Large intestine (tissue), 3 donors: ENCODE data around the gene NHEJ1. TPM values are rescaled to one million over a fixed set of nuclear protein-coding genes. Genes with fewer than 3 reads are reported as not detected.

Experiments used
- DNase-seq, 2 donors: peaks; one replicate each; pipeline versions ENCODE4 v3.0.0 to v3.0.0-alpha.2; 2013
- H3K27ac ChIP-seq: one replicate; pipeline ENCODE4 v1.5.1; 2013; ENCODE audit warnings: low read length
- H3K27me3 ChIP-seq: 2 replicates; pipeline ENCODE4 v1.6.1; 2013; ENCODE audit warnings: low read length; ENCODE audit not compliant: control insufficient read depth, insufficient read depth
- H3K36me3 ChIP-seq: 2 replicates; pipeline ENCODE4 v1.6.1; 2013; ENCODE audit warnings: low read length; ENCODE audit not compliant: control insufficient read depth, insufficient read depth
- H3K4me1 ChIP-seq: one replicate; pipeline ENCODE4 v1.6.1; 2013; ENCODE audit warnings: low read length; ENCODE audit not compliant: control insufficient read depth, insufficient read depth
- H3K4me3 ChIP-seq: one replicate; pipeline ENCODE4 v1.5.1; 2013; ENCODE audit warnings: low read length
- H3K9me3 ChIP-seq: one replicate; pipeline ENCODE4 v1.6.1; 2013; ENCODE audit warnings: mild to moderate bottlenecking, low read depth, low read length, moderate library complexity; ENCODE audit not compliant: control insufficient read depth
- WGBS: methylation state at CpG from one replicate; pipeline ENCODE4 v1.1.5; 2013; ENCODE audit warnings: low lambda C conversion rate; ENCODE audit not compliant: insufficient coverage; 5-methylcytosine and 5-hydroxymethylcytosine counted together
- polyA plus RNA-seq: library from polyadenylated mRNA; unstranded; fragments of 120-200 nt; gene quantifications from one replicate; pipeline ENCODE4 v1.2.1, GENCODE V29; 2013

The NHEJ1 gene
- polyA plus RNA-seq, 1 donor, result 33.9 TPM

GRCh38 chr2:219182331-219183150 is 21.9 kb upstream of the NHEJ1 start:
- WGBS, result 100% methylated on average over 1 of the region's 8 CpGs
- Histone ChIP-seq H3K9me3 (no peaks in the 10 kb centered on the region), H3K4me1 (peaks cover 16% of the 10 kb centered on the region), H3K27me3 (no peaks in the 10 kb centered on the region), H3K36me3 (peaks cover 55% of the 10 kb centered on the region), H3K4me3 (no peak overlapping the region), H3K27ac (peak overlapping the region; percentile 77)
- no peak for DNase-seq

- Histone ChIP-seq H3K4me3 (no peak overlapping the region), H3K4me1 (peaks cover 16% of the 10 kb centered on the region), H3K9me3 (no peaks in the 10 kb centered on the region), H3K27ac (no peak overlapping the region), H3K27me3 (no peaks in the 10 kb centered on the region), H3K36me3 (peaks cover 55% of the 10 kb centered on the region)
- no CpG with 5 or more reads among the region's 6 CpGs for WGBS
- DNase-seq, result no peak
These were observed 20.9 kb upstream of the NHEJ1 start for GRCh38 chr2:219181531-219181930.

- Histone ChIP-seq H3K4me3 (no peak overlapping the region), H3K4me1 (peaks cover 16% of the 10 kb centered on the region), H3K27me3 (no peaks in the 10 kb centered on the region), H3K36me3 (peaks cover 55% of the 10 kb centered on the region), H3K9me3 (no peaks in the 10 kb centered on the region), H3K27ac (no peak overlapping the region)
- WGBS, result no CpG with 5 or more reads among the region's 5 CpGs
- DNase-seq, result no peak
These were observed 20.3 kb upstream of the NHEJ1 start for GRCh38 chr2:219180961-219181360.

DNA sequence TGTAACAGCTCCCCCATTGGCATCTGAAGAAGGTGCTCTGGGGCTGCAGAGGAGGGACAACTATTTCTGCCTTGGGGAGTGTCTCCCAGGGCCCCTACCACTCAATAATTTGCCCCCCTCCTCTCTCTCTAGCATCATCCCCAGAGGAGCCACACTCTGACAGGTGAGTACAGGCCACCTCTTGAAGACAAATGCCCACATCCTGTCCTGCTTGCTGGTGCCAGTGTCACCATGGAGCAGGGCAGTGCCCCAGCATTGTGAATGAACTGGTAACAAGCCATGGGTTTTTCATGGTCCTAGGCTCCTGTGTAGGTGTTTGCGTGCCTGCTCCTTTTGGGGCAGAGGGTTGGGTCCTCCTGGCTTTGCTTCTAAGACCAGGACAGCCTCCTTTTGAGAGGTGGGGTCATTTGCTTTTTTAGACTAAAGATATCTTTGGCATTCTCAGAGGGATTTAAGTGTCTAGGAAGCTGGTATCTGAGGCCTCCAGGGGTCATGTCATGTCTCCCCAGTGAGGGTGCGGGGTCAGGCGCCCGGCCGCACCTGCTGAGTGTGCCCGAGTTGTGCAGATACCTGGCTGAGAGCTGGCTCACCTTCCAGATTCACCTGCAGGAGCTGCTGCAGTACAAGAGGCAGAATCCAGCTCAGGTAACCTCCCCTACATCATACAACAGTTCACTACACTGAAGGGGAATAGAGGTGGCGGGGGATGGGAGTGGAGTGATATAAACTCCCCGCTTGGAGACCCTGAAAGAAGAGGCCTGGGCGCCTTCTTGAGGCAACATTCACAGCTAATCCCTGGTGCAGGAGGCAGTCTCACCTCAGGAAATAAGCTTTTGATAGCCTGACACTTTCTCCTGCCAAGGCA is 19.2 kb upstream of the NHEJ1 start:
- peaks cover 53% of the 10 kb centered on the region for H3K36me3 ChIP-seq
- H3K27ac ChIP-seq, result no peak overlapping the region
- peaks cover 23% of the 10 kb centered on the region for H3K4me1 ChIP-seq
- DNase-seq, result no peak
- H3K4me3 ChIP-seq, result peak overlapping the region; percentile 70
- WGBS, result no CpG with 5 or more reads among the region's 9 CpGs
- no peaks in the 10 kb centered on the region for H3K27me3 ChIP-seq
- no peaks in the 10 kb centered on the region for H3K9me3 ChIP-seq

- no CpG with 5 or more reads among the region's 45 CpGs for WGBS
- peaks cover 57% of the 10 kb centered on the region for H3K36me3 ChIP-seq
These were observed 18.0 kb upstream of the NHEJ1 start for GRCh38 chr2:219178377-219179175.

DNA sequence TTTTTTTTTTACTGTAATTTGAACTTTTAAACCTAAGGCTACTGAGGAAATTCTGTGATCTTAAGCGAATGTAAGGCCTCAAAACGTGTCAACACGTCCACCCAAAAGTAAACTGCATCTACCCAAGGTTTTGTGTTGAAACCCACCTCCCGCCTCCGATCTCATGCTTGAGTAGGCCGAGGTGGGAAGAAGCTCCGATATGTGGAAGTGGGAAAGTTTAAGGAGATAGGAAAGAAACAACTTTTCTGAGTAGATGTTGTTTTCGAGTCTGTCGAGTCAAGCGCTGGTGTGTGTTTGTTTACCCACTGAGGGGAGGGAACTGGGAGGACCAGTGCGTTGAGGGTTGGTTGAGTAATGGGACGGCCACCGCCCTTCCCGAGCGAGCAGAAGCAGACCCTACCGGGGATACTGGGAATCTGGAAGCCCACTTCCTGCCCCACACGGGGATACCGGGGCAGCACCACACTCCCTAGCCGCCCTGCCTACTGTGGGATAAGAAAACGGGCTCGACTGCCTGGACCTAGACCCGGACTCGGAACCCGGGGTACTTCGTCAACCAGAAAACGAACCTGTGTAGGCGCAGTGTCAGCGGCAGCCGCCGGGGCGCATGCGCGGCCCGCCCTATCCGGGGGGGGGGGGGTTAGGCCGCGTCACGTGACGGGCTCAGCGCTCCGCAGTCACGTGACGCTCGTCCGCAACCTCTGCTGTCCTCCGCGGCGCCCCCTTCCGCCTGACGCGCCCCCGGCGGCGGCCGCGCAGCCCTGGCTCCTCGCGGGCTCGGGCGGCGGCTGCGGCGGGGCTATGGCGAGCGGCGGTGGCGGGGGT is 17.1 kb upstream of the NHEJ1 start, which contains the start of gene RETREG2:
TSS of gene RETREG2 (plus strand) at position 724 of the 825 bp plus-strand sequence. CDS start at position 802, 78 bp downstream.
- H3K4me3 ChIP-seq, result peak within 1 kb of the TSS; percentile 70
- no CpG with 5 or more reads among the region's 67 CpGs for WGBS
- peaks cover 57% of the 10 kb centered on the region for H3K36me3 ChIP-seq
- peak; percentile 94 to 95 for DNase-seq
- no peaks in the 10 kb centered on the region for H3K27me3 ChIP-seq
- peak within 1 kb of the TSS; percentile 98 for H3K27ac ChIP-seq
- no peaks in the 10 kb centered on the region for H3K9me3 ChIP-seq
- H3K4me1 ChIP-seq, result peaks cover 22% of the 10 kb centered on the region

More at GRCh38 chr2:219178377-219179175, 18.0 kb upstream of the NHEJ1 start:
- Histone ChIP-seq H3K9me3 (no peaks in the 10 kb centered on the region), H3K27ac (peak overlapping the region; percentile 43), H3K27me3 (no peaks in the 10 kb centered on the region), H3K4me3 (peak overlapping the region; percentile 70), H3K4me1 (peaks cover 27% of the 10 kb centered on the region)
- no peak for DNase-seq

DNA sequence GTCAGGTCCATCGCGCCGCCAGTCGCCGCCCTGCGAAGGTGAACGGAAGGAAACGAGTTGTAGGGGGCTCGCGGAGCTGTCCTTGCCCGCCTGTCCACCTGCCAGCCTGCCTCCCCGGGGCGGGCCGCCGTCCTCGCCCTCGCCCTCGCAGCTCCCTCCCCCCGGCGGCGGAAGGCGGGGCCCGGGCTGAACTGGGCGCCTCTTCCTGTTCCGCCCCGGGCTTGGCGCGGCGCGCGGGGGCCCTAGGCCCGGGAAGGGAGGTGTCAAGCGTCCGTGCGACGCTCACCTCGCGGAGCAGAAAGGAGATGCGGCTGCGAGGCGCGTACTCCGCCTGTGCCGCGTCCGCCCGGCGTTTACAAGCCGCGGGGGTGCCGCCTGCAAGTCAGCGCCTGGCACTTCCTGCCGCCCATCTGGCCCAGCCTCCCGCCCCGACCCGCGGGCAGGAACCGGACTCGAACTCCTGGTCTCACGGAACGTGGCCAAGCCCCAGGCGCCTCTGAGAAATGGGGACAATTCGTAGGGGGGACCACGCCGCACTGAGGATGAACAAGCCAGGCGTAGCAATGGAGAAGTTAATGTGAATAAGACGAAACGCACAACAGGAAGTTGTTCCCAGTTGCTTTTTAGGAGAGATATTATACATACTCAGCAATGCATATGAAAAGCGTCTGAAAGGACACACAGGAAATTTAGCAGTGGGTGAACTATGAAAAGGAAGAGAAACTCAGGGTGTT is 16.4 kb upstream of the NHEJ1 start, which contains the start of gene CNPPD1:
TSS of gene CNPPD1 (minus strand) at position 108 of the 734 bp plus-strand sequence. CDS start at position 11, 97 bp downstream.
- no peaks in the 10 kb centered on the region for H3K27me3 ChIP-seq
- DNase-seq, result peak; percentile 92 to 95
- no CpG with 5 or more reads among the region's 69 CpGs for WGBS
- no peaks in the 10 kb centered on the region for H3K9me3 ChIP-seq
- H3K4me3 ChIP-seq, result peak within 1 kb of the TSS; percentile 70
- H3K36me3 ChIP-seq, result peaks cover 55% of the 10 kb centered on the region
- peaks cover 21% of the 10 kb centered on the region for H3K4me1 ChIP-seq
- H3K27ac ChIP-seq, result peak within 1 kb of the TSS; percentile 98

- Histone ChIP-seq H3K36me3 (peaks cover 55% of the 10 kb centered on the region), H3K27ac (peak overlapping the region; percentile 98), H3K4me1 (peaks cover 21% of the 10 kb centered on the region), H3K27me3 (no peaks in the 10 kb centered on the region), H3K9me3 (no peaks in the 10 kb centered on the region), H3K4me3 (peak overlapping the region; percentile 70)
- WGBS, result 80% methylated on average over 1 of the region's 45 CpGs
- DNase-seq, result peak; percentile 34 to 67
These were observed 15.6 kb upstream of the NHEJ1 start for GRCh38 chr2:219175928-219176817.
